GM23338 (cell line): Measurements from ENCODE around the gene SBF1. TPM values are rescaled to one million over a fixed set of nuclear protein-coding genes. Genes with fewer than 3 reads are reported as not detected.

Source experiments
- ATAC-seq: fragments of 200-7000 bp; cut with Tn5 transposase; 3 replicates; pipeline ENCODE4 v1.9.1; 2020
- DNase-seq: peaks from one replicate; pipeline ENCODE4 v3.0.0-alpha.2; 2015; ENCODE audit warnings: low spot score
- H2AFZ ChIP-seq: fragments of 200-600 bp; sonication (generic); 2 replicates; pipeline ENCODE4 v1.8.0; 2016; ENCODE audit warnings: antibody characterized with exemption, mild to moderate bottlenecking, moderate library complexity
- H3F3A ChIP-seq: fragments of 200-600 bp; sonication (generic); replicated peaks from 2 replicates; pipeline ENCODE4 v1.8.0; 2017; ENCODE audit warnings: antibody characterized with exemption, mixed run types, low read depth
- H3K27ac ChIP-seq: fragments of 200-600 bp; sonication (generic); 2 replicates; pipeline ENCODE4 v1.6.1; 2016; ENCODE audit warnings: low read depth
- H3K27me3 ChIP-seq: fragments of 200-600 bp; sonication (generic); 2 replicates; pipeline ENCODE4 v1.8.0; 2016; ENCODE audit warnings: mild to moderate bottlenecking, mixed run types, moderate library complexity; ENCODE audit not compliant: insufficient read depth
- H3K36me3 ChIP-seq: fragments of 200-600 bp; sonication (generic); 2 replicates; pipeline ENCODE4 v1.8.0; 2016; ENCODE audit warnings: mild to moderate bottlenecking; ENCODE audit not compliant: insufficient read depth
- H3K4me1 ChIP-seq: fragments of 200-600 bp; sonication (generic); 2 replicates; pipeline ENCODE4 v1.8.0; 2016; ENCODE audit warnings: mild to moderate bottlenecking, moderate library complexity; ENCODE audit not compliant: insufficient read depth
- H3K4me2 ChIP-seq: fragments of 200-600 bp; sonication (generic); 2 replicates; pipeline ENCODE4 v1.7.1; 2017; ENCODE audit warnings: mixed run types
- H3K4me3 ChIP-seq: fragments of 200-600 bp; sonication (generic); 2 replicates; pipeline ENCODE4 v1.6.1; 2016; ENCODE audit warnings: mixed run types
- H3K79me2 ChIP-seq: fragments of 200-600 bp; sonication (generic); replicated peaks from 2 replicates; pipeline ENCODE4 v1.8.0; 2017; ENCODE audit warnings: mild to moderate bottlenecking; ENCODE audit not compliant: insufficient read depth
- H3K9me2 ChIP-seq: fragments of 200-600 bp; sonication (generic); 2 replicates; pipeline ENCODE4 v1.8.0; 2017; ENCODE audit not compliant: insufficient read depth
- H4K20me1 ChIP-seq: fragments of 200-600 bp; sonication (generic); replicated peaks from 2 replicates; pipeline ENCODE4 v1.8.0; 2017; ENCODE audit warnings: mild to moderate bottlenecking; ENCODE audit not compliant: insufficient read depth
- H3K27ac Mint-ChIP-seq: 2 replicates; pipeline ENCODE4 v1.8.0; 2020; ENCODE audit warnings: inconsistent platforms, mild to moderate bottlenecking, moderate library complexity, mixed read lengths
- H3K27me3 Mint-ChIP-seq: 3 replicates; pipeline ENCODE4 v1.8.0; 2022; ENCODE audit warnings: low read depth, mild to moderate bottlenecking, moderate library complexity, mixed read lengths, inconsistent platforms; ENCODE audit not compliant: insufficient read depth, poor library complexity
- H3K36me3 Mint-ChIP-seq: 3 replicates; pipeline ENCODE4 v1.8.0; 2021; ENCODE audit warnings: low read depth, mild to moderate bottlenecking, inconsistent platforms, moderate library complexity, mixed read lengths
- H3K4me1 Mint-ChIP-seq: 3 replicates; pipeline ENCODE4 v1.8.0; 2020; ENCODE audit warnings: mild to moderate bottlenecking, inconsistent platforms, mixed read lengths
- H3K4me3 Mint-ChIP-seq: 3 replicates; pipeline ENCODE4 v1.8.0; 2021; ENCODE audit warnings: moderate library complexity, mild to moderate bottlenecking, inconsistent platforms, mixed read lengths
- H3K9me3 Mint-ChIP-seq: 3 replicates; pipeline ENCODE4 v1.8.0; 2020; ENCODE audit warnings: moderate library complexity, mild to moderate bottlenecking, inconsistent platforms, mixed read lengths
- CREB1 ChIP-seq: fragments of 250-450 bp; sonication (Bioruptor Pico); IDR thresholded peaks from 2 replicates; pipeline ENCODE4 v1.5.0; 2020; ENCODE audit warnings: low read depth, mild to moderate bottlenecking, moderate library complexity
- ETS1 ChIP-seq: IDR thresholded peaks from 2 replicates; pipeline ENCODE4 v1.6.1; 2016; ENCODE audit warnings: antibody characterized with exemption
- EZH2 ChIP-seq: fragments of 200-600 bp; sonication (generic); IDR thresholded peaks from one replicate; pipeline ENCODE4 v1.8.0; 2017; ENCODE audit warnings: antibody characterized with exemption, mild to moderate bottlenecking, low read depth; ENCODE audit not compliant: unreplicated experiment
- EZH2phosphoT487 ChIP-seq: fragments of 200-600 bp; sonication (generic); IDR thresholded peaks from one replicate; pipeline ENCODE4 v1.8.1; 2018; ENCODE audit warnings: antibody characterized with exemption; ENCODE audit not compliant: unreplicated experiment
- JUNB ChIP-seq: IDR thresholded peaks from one replicate; pipeline ENCODE4 v1.6.1; 2016; ENCODE audit warnings: antibody characterized with exemption; ENCODE audit not compliant: unreplicated experiment
- NANOG ChIP-seq: IDR thresholded peaks from 2 replicates; pipeline ENCODE4 v1.6.1; 2016; ENCODE audit warnings: antibody characterized with exemption, borderline replicate concordance
- POLR2AphosphoS5 ChIP-seq: IDR thresholded peaks from 2 replicates; pipeline ENCODE4 v1.6.1; 2016; ENCODE audit warnings: antibody characterized with exemption, low read depth
- REST ChIP-seq: IDR thresholded peaks from one replicate; pipeline ENCODE4 v1.6.1; 2018; ENCODE audit warnings: antibody characterized with exemption; ENCODE audit not compliant: unreplicated experiment
- STAT1 ChIP-seq: IDR thresholded peaks from one replicate; pipeline ENCODE4 v1.6.1; 2016; ENCODE audit warnings: antibody characterized with exemption; ENCODE audit not compliant: unreplicated experiment
- ZNF114 ChIP-seq: fragments of 250-450 bp; sonication (Bioruptor Pico); IDR thresholded peaks from 2 replicates; pipeline ENCODE4 v1.5.0; 2020; ENCODE audit warnings: mild to moderate bottlenecking, moderate library complexity
- ZNF331 ChIP-seq: fragments of 250-450 bp; sonication (Bioruptor Pico); IDR thresholded peaks from 2 replicates; pipeline ENCODE4 v1.5.0; 2020; ENCODE audit warnings: low read depth, mild to moderate bottlenecking, moderate library complexity
- polyA plus RNA-seq: library from polyadenylated mRNA; unstranded; fragments of >200 nt; fragmentation: Nextera tagmentation; extraction: Ambion mirVana; gene quantifications from 2 replicates; pipeline ENCODE4 v1.2.1, GENCODE V29; 2016
- total RNA-seq: library from RNA; depleted of rRNA; stranded (reverse); fragments of >200 nt; shearing (Covaris generic); gene quantifications from 2 replicates; pipeline ENCODE4 v1.2.3, GENCODE V29; 2014
- TF ChIP-seq, protein P1 (sequence below), 2 experiments: fragments of 200-600 bp in 1 of 2; sonication (generic) in 1 of 2; conservative IDR thresholded peaks; 2 replicates each; pipeline versions ENCODE4 v1.5.1 to v1.6.1; 2016 to 2017; ENCODE audit warnings: antibody characterized with exemption in 2 of 2, low read depth in 2 of 2, mild to moderate bottlenecking in 2 of 2, moderate library complexity in 1 of 2
- TF ChIP-seq, protein P2 (sequence below): fragments of 250-450 bp; sonication (Bioruptor Pico); IDR thresholded peaks from 2 replicates; pipeline ENCODE4 v1.5.0; 2020; ENCODE audit warnings: mild to moderate bottlenecking, moderate library complexity

Gene SBF1
- total and polyA plus RNA-seq, 2 experiments from 2014 or later = 26.5 to 85.4 TPM

- Mint-ChIP-seq H3K27ac (no peak overlapping the region), H3K4me3 (no peak overlapping the region)
- ATAC-seq = no peak
These were observed 28.0 kb upstream of the SBF1 start for GRCh38 chr22:50502628-50503474.

More at GRCh38 chr22:50502628-50503474, 28.0 kb upstream of the SBF1 start:
- Mint-ChIP-seq H3K27me3 (peaks cover 14% of the 10 kb centered on the region), H3K4me1 (peaks cover 3% of the 10 kb centered on the region; the same call in 2 of the 3 replicates), H3K9me3 (no peaks in the 10 kb centered on the region), H3K36me3 (no peaks in the 10 kb centered on the region; the same call in 2 of the 3 replicates)
- Histone ChIP-seq H3K27ac (no peak overlapping the region), H2AFZ (no peak overlapping the region), H3K27me3 (no peaks in the 10 kb centered on the region), H3K4me3 (no peak overlapping the region), H3K4me1 (no peaks in the 10 kb centered on the region), H3K9me2 (no peaks in the 10 kb centered on the region), H3K79me2 (no peaks in the 10 kb centered on the region), H3F3A (peaks cover 5% of the 10 kb centered on the region; the same call in 1 of the 2 replicates), H3K36me3 (no peaks in the 10 kb centered on the region), H4K20me1 (no peaks in the 10 kb centered on the region), H3K4me2 (no peak overlapping the region)
- DNase-seq = no peak
- TF ChIP-seq CREB1 (CRISPR knock-in tag) (no peak), REST (no peak), POLR2AphosphoS5 (no peak), EZH2phosphoT487 (no peak), ZNF114 (CRISPR knock-in tag) (no peak), ZNF331 (no peak), EZH2 (no peak), NANOG (no peak), JUNB (no peak), STAT1 (no peak), ETS1 (no peak)
- TF ChIP-seq, protein P1, sequence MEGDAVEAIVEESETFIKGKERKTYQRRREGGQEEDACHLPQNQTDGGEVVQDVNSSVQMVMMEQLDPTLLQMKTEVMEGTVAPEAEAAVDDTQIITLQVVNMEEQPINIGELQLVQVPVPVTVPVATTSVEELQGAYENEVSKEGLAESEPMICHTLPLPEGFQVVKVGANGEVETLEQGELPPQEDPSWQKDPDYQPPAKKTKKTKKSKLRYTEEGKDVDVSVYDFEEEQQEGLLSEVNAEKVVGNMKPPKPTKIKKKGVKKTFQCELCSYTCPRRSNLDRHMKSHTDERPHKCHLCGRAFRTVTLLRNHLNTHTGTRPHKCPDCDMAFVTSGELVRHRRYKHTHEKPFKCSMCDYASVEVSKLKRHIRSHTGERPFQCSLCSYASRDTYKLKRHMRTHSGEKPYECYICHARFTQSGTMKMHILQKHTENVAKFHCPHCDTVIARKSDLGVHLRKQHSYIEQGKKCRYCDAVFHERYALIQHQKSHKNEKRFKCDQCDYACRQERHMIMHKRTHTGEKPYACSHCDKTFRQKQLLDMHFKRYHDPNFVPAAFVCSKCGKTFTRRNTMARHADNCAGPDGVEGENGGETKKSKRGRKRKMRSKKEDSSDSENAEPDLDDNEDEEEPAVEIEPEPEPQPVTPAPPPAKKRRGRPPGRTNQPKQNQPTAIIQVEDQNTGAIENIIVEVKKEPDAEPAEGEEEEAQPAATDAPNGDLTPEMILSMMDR (conservative IDR thresholded peaks at IDR 0.05; ENCODE audit: low read depth in 2 of 2) = no peak
- TF ChIP-seq, protein P2, sequence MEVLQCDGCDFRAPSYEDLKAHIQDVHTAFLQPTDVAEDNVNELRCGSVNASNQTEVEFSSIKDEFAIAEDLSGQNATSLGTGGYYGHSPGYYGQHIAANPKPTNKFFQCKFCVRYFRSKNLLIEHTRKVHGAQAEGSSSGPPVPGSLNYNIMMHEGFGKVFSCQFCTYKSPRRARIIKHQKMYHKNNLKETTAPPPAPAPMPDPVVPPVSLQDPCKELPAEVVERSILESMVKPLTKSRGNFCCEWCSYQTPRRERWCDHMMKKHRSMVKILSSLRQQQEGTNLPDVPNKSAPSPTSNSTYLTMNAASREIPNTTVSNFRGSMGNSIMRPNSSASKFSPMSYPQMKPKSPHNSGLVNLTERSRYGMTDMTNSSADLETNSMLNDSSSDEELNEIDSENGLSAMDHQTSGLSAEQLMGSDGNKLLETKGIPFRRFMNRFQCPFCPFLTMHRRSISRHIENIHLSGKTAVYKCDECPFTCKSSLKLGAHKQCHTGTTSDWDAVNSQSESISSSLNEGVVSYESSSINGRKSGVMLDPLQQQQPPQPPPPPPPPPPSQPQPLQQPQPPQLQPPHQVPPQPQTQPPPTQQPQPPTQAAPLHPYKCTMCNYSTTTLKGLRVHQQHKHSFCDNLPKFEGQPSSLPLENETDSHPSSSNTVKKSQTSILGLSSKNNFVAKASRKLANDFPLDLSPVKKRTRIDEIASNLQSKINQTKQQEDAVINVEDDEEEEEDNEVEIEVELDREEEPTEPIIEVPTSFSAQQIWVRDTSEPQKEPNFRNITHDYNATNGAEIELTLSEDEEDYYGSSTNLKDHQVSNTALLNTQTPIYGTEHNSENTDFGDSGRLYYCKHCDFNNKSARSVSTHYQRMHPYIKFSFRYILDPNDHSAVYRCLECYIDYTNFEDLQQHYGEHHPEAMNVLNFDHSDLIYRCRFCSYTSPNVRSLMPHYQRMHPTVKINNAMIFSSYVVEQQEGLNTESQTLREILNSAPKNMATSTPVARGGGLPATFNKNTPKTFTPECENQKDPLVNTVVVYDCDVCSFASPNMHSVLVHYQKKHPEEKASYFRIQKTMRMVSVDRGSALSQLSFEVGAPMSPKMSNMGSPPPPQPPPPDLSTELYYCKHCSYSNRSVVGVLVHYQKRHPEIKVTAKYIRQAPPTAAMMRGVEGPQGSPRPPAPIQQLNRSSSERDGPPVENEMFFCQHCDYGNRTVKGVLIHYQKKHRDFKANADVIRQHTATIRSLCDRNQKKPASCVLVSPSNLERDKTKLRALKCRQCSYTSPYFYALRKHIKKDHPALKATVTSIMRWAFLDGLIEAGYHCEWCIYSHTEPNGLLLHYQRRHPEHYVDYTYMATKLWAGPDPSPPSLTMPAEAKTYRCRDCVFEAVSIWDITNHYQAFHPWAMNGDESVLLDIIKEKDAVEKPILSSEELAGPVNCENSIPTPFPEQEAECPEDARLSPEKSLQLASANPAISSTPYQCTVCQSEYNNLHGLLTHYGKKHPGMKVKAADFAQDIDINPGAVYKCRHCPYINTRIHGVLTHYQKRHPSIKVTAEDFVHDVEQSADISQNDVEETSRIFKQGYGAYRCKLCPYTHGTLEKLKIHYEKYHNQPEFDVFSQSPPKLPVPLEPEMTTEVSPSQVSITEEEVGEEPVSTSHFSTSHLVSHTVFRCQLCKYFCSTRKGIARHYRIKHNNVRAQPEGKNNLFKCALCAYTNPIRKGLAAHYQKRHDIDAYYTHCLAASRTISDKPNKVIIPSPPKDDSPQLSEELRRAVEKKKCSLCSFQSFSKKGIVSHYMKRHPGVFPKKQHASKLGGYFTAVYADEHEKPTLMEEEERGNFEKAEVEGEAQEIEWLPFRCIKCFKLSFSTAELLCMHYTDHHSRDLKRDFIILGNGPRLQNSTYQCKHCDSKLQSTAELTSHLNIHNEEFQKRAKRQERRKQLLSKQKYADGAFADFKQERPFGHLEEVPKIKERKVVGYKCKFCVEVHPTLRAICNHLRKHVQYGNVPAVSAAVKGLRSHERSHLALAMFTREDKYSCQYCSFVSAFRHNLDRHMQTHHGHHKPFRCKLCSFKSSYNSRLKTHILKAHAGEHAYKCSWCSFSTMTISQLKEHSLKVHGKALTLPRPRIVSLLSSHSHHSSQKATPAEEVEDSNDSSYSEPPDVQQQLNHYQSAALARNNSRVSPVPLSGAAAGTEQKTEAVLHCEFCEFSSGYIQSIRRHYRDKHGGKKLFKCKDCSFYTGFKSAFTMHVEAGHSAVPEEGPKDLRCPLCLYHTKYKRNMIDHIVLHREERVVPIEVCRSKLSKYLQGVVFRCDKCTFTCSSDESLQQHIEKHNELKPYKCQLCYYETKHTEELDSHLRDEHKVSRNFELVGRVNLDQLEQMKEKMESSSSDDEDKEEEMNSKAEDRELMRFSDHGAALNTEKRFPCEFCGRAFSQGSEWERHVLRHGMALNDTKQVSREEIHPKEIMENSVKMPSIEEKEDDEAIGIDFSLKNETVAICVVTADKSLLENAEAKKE (CRISPR knock-in tag) = no peak
